C4-2B (cell line): ENCODE data around the gene PTPRF.

ENCODE experiments used
- H3K27ac ChIP-seq: fragments of 450-650 bp; 2 replicates; pipeline ENCODE4 v1.5.1; 2017
- ZFX ChIP-seq: fragments of 450-650 bp; IDR thresholded peaks from 2 replicates; pipeline ENCODE4 v1.6.1; 2017
- TF ChIP-seq, protein P1 (sequence below): fragments of 450-650 bp; conservative IDR thresholded peaks from 2 replicates; pipeline ENCODE4 v1.5.1; 2017; ENCODE audit warnings: mild to moderate bottlenecking

Gene PTPRF

DNA sequence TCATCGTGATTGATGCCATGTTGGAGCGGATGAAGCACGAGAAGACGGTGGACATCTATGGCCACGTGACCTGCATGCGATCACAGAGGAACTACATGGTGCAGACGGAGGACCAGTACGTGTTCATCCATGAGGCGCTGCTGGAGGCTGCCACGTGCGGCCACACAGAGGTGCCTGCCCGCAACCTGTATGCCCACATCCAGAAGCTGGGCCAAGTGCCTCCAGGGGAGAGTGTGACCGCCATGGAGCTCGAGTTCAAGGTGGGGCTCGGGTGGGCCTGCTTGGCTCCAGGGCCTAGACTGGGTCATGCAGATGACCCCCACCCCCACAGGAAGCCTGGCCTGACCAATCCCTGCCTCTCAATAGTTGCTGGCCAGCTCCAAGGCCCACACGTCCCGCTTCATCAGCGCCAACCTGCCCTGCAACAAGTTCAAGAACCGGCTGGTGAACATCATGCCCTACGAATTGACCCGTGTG lies 88.7 kb downstream of the PTPRF start:
- no peak overlapping the region for H3K27ac ChIP-seq
- TF ChIP-seq, protein P1, sequence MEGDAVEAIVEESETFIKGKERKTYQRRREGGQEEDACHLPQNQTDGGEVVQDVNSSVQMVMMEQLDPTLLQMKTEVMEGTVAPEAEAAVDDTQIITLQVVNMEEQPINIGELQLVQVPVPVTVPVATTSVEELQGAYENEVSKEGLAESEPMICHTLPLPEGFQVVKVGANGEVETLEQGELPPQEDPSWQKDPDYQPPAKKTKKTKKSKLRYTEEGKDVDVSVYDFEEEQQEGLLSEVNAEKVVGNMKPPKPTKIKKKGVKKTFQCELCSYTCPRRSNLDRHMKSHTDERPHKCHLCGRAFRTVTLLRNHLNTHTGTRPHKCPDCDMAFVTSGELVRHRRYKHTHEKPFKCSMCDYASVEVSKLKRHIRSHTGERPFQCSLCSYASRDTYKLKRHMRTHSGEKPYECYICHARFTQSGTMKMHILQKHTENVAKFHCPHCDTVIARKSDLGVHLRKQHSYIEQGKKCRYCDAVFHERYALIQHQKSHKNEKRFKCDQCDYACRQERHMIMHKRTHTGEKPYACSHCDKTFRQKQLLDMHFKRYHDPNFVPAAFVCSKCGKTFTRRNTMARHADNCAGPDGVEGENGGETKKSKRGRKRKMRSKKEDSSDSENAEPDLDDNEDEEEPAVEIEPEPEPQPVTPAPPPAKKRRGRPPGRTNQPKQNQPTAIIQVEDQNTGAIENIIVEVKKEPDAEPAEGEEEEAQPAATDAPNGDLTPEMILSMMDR: no peak
- TF ChIP-seq ZFX: no peak

DNA sequence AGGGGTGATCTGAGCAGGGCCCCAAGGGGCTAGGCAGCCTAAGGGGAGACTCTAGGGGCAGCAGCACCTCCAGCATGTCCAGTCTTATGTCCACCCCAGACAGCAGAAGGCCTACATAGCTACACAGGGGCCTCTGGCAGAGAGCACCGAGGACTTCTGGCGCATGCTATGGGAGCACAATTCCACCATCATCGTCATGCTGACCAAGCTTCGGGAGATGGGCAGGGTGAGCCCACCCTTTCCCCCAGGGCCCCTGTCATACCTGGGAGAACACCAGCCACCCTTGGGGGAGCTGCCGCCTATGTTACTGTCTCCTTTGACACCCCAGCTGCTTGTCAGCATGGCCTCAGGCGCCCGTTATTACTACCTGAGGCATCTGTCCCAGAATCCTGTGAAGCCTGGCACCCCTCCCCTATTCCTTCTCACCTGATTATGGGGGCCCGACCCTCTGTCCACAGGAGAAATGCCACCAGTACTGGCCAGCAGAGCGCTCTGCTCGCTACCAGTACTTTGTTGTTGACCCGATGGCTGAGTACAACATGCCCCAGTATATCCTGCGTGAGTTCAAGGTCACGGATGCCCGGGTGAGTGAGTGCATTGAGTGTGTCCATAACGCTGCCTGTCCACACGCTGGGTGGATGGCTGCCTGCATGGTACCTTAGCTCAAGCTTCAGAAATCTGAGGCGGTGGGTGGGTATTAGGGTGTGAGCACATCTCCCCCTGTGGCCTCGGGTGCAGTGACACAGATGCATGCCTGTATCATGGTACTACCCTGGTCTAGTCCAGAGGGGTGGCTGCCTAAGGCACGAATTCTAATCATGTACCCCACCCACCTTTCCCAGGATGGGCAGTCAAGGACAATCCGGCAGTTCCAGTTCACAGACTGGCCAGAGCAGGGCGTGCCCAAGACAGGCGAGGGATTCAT lies 89.6 kb downstream of the PTPRF start:
- no peak for TF ChIP-seq ZFX
- TF ChIP-seq, protein P1: no peak
- H3K27ac ChIP-seq: no peak overlapping the region

DNA sequence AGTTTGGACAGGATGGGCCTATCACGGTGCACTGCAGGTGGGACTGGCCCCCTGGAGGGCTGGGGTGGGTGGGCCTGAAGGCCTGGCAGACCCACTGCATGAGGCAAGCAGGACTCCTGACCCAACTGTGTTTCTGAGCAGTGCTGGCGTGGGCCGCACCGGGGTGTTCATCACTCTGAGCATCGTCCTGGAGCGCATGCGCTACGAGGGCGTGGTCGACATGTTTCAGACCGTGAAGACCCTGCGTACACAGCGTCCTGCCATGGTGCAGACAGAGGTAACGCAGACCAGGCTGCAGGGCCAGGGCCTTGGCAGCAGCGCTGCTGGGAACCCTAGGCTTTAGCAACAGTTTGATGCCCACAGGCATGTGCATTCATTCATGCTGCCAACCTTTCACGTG lies 90.3 kb downstream of the PTPRF start:
- TF ChIP-seq, protein P1: no peak
- no peak for TF ChIP-seq ZFX
- no peak overlapping the region for H3K27ac ChIP-seq

GRCh38 chr1:43621386-43621785 lies 90.7 kb downstream of the PTPRF start:
- TF ChIP-seq, protein P1: no peak
- no peak for TF ChIP-seq ZFX
- H3K27ac ChIP-seq: no peak overlapping the region

DNA sequence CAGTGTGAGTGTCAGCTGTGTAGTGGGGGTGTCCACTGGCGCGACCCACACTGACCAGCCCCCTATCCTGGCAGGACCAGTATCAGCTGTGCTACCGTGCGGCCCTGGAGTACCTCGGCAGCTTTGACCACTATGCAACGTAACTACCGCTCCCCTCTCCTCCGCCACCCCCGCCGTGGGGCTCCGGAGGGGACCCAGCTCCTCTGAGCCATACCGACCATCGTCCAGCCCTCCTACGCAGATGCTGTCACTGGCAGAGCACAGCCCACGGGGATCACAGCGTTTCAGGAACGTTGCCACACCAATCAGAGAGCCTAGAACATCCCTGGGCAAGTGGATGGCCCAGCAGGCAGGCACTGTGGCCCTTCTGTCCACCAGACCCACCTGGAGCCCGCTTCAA lies 91.2 kb downstream of the PTPRF start:
- TF ChIP-seq, protein P1: no peak
- TF ChIP-seq ZFX: no peak
- H3K27ac ChIP-seq: no peak overlapping the region

DNA sequence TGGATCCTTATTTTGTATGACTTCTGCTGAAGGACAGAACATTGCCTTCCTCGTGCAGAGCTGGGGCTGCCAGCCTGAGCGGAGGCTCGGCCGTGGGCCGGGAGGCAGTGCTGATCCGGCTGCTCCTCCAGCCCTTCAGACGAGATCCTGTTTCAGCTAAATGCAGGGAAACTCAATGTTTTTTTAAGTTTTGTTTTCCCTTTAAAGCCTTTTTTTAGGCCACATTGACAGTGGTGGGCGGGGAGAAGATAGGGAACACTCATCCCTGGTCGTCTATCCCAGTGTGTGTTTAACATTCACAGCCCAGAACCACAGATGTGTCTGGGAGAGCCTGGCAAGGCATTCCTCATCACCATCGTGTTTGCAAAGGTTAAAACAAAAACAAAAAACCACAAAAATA lies 91.8 kb downstream of the PTPRF start:
- H3K27ac ChIP-seq: no peak overlapping the region

More for the DNA sequence above, 91.8 kb downstream of the PTPRF start:
- TF ChIP-seq, protein P1: no peak
- TF ChIP-seq ZFX: no peak
